Astrocyte of the cerebellum (primary cell): Measurements from ENCODE around the gene FGF1.

Experiments used
- DNase-seq: peaks from one replicate; pipeline ENCODE4 v3.0.0-alpha.2; 2011; ENCODE audit warnings: low read depth
- H3K4me3 ChIP-seq: 2 replicates; pipeline ENCODE4 v1.5.1; 2011; ENCODE audit warnings: mild to moderate bottlenecking, low read depth, low read length, moderate library complexity
- in situ Hi-C: cut with HindIII; loops from 2 replicates; pipeline ENCODE4 v1.10.0; 2017; ENCODE audit warnings: low sequenced_read_pairs
- TF ChIP-seq, protein P1 (sequence below): IDR thresholded peaks from 2 replicates; pipeline ENCODE4 v1.5.1; 2012; ENCODE audit warnings: low read length, low read depth, moderate library complexity, mild to moderate bottlenecking; ENCODE audit errors: missing control alignments

FGF1 gene

DNA sequence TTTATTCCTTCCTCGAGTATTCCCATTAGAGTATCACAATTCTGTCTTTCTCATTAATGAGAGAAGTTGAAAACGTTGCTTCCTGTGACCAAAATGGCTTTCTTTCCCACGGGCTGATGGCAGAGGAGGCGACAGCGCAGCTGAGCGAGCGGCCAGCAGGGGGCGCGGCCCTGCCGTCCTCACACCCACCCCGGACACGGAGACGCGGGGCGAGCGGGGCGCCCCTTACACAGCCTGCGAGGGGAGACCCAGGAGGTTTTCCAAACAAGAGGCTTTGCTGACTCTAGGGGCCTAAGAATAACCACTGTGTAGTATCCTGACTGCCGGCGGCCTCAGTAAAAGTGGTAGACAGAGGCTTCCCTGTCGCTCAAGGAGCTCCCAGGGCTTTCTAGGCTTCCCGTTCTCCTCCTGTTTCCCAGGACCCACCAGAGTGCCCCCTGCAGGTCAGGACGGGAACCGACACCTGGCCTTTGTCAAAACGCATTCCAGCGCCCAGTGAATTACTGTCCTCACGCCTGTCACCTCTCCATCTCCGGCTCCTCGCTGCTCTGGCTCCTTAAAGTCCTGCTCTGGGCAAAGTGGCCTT is 27.3 kb upstream of the FGF1 start:
- TF ChIP-seq, protein P1, sequence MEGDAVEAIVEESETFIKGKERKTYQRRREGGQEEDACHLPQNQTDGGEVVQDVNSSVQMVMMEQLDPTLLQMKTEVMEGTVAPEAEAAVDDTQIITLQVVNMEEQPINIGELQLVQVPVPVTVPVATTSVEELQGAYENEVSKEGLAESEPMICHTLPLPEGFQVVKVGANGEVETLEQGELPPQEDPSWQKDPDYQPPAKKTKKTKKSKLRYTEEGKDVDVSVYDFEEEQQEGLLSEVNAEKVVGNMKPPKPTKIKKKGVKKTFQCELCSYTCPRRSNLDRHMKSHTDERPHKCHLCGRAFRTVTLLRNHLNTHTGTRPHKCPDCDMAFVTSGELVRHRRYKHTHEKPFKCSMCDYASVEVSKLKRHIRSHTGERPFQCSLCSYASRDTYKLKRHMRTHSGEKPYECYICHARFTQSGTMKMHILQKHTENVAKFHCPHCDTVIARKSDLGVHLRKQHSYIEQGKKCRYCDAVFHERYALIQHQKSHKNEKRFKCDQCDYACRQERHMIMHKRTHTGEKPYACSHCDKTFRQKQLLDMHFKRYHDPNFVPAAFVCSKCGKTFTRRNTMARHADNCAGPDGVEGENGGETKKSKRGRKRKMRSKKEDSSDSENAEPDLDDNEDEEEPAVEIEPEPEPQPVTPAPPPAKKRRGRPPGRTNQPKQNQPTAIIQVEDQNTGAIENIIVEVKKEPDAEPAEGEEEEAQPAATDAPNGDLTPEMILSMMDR, result peak; percentile 88

DNA sequence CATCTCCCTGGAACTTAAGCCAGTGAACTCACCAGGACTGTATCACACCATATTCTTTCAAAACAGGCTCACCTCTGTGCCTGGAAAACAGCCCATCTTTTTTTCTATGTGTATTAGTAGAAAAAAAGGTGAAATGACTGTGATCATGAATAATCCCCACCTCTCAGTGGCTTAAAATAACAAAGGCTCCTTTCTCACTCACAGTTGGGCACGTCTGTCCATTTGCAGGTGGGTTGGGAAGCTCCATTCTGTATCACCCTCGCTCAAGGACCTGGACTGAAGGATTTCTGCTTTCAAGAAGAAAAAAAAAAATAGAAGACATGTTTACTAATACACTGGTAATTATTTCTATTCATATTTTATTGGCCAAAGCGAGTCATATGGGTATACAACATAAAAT is 17.3 kb upstream of the FGF1 start:
- no peak for DNase-seq
- in situ Hi-C loops, result no loop called here
- no peak overlapping the region for H3K4me3 ChIP-seq
- TF ChIP-seq, protein P1, result no peak

More for the DNA sequence above, 27.3 kb upstream of the FGF1 start:
- peak; percentile 62 for DNase-seq
- in situ Hi-C loops, result no loop called here
- peak overlapping the region; percentile 49 for H3K4me3 ChIP-seq

DNA sequence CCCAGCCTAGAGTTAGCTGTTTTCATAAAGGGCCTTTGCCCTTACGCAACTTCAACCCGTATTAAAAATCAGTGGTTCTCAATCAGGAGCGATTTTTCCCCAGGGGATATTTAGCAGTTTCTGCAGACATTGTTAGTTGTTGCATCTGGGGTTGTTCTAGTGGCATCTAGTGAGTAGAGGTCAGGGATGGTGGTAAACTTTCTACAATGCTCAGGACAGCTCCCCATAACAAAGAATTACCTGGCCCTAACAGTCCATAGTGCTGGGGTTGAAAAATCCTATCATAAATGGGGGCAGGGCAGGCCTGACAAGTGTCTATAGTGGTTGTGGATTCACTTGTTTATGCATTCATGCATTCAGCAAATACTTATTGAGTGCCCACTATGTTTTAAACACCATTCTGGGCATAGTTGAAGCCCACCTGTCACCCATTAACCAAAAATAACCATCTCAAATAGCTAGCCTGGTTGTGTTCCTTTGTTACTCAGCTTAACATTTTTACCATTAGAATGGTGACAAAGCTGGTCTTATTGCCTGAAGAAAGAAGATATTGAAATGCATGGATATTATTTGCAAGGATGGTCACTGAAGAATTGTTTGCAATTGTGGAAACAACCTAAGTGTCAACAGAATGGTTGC is 15.9 kb upstream of the FGF1 start:
- H3K4me3 ChIP-seq, result no peak overlapping the region
- TF ChIP-seq, protein P1, result no peak
- in situ Hi-C loops, result no loop called here
- DNase-seq, result no peak

DNA sequence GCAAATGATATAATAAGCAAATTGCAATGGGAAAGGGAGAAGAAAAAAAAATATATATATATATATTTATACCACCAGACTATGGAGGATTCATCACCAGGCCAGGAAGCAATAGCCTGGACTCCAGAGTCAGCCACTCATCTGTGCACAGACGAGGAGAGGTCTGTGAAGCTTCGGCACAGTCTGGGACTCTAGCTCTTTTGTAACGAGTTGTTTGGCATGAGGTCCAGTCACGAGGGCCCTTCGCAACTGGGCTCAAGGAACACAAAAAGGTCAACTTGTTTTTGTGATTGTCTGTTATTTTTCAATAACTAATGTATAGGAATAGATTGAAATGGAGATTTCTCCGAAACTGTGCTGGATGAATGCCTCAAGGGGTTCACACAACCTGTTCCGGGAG is 14.7 kb upstream of the FGF1 start:
- TF ChIP-seq, protein P1, result no peak
- no peak for DNase-seq
- H3K4me3 ChIP-seq, result no peak overlapping the region
- in situ Hi-C loops, result no loop called here

DNA sequence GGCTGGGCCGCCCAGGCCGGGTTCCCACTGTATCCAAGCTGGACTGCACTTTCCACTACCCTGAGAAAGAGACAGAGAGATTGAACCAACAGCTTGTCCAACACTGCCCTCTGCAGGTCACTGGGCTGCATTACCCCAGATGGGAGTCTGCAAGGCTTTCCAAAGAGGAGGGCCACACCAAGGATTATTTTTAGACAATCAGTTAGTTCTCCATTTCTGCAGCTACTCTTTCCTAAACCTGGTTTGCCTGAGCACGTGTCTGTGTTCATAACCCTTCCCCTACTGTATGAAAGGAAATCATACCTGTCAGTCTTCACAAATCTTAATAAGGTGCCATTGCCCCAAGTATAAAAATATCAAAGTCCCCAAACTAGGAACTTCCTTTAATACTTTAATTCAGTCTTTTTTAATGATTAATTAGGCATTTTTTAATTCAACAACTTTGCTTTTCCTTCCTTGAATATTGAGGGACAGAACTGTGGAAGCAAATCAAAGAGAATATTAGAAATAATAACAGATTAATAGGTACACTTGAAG is 13.4 kb upstream of the FGF1 start:
- TF ChIP-seq, protein P1, result peak; percentile 95
- DNase-seq, result peak; percentile 76
- in situ Hi-C loops, result loop anchor here (25.0 kb wide), 1 partner anchor 537 kb away; no protein-coding TSS in a partner anchor
- no peak overlapping the region for H3K4me3 ChIP-seq

DNA sequence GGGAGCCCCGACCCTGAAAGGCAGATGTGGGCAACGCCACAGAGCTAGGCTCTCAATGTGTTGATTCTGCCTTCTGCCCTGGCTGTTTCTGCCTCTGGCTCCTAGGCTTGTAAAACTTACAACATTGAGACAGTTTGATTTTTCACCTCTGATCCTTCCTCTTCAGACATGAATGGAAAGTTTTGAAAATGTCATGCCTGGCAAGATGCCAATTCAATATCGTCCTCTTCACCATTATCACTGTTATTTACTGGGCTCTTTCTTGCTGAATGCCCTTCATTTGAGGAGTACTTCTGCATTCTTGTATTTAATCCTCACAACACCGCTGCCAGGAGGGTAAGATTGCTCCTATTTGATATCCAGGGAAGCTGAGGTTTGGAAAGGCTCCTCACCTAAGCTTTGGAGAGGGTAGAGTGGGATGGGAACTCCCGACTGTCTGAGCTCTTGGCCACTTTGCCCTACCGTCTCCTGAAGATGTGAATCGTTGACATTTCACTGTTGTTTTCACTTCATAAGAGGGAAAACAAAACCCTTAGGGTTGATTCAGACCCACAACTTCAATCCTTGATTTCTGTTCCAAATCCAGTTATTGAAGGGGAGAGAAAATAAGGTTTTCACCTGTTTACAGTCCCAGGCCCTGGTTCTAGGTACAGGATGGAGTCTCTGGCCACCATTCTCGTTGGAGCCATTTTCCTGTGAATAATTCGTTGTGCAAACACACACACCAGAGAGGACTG is 12.7 kb upstream of the FGF1 start:
- TF ChIP-seq, protein P1, result no peak
- in situ Hi-C loops, result loop anchor here (25.0 kb wide), 1 partner anchor 536 kb away; no protein-coding TSS in a partner anchor
- no peak overlapping the region for H3K4me3 ChIP-seq
- DNase-seq, result no peak
